Activated naive CD4-positive, alpha-beta T cell treated with Interleukin-2 at 50 U/mL for 16 hours (primary cell): ENCODE data around the gene CFAP119.

Source experiments
- DNase-seq: peaks from one replicate; pipeline ENCODE4 v3.0.0-alpha.2; 2020

The CFAP119 gene

DNA sequence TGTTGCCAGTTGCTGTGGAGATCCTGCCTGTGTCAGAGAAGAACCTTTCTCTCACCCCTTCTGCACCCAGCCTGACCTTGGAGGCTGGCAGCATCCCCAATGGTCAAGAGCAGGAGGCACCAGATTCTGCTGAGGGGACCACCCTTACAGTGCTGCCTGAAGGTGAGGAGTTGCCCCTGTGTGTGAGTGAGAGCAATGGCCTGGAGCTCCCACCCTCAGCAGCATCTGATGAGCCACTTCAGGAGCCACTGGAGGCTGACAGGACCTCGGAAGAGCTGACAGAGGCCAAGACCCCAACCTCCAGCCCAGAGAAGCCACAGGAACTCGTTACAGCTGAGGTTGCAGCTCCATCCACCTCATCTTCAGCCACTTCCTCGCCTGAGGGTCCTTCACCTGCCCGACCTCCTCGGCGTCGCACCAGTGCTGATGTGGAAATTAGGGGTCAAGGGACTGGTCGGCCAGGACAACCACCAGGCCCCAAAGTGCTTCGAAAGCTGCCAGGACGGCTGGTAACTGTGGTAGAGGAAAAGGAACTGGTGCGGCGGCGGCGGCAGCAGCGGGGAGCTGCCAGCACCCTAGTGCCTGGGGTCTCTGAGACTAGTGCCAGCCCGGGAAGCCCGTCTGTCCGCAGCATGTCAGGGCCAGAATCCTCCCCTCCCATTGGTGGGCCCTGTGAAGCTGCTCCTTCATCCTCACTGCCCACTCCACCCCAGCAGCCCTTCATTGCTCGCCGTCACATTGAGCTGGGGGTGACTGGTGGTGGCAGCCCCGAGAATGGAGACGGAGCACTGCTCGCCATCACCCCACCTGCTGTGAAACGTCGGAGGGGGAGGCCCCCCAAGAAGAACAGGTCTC lies 23.8 kb downstream of the CFAP119 start:
- DNase-seq = no peak

DNA sequence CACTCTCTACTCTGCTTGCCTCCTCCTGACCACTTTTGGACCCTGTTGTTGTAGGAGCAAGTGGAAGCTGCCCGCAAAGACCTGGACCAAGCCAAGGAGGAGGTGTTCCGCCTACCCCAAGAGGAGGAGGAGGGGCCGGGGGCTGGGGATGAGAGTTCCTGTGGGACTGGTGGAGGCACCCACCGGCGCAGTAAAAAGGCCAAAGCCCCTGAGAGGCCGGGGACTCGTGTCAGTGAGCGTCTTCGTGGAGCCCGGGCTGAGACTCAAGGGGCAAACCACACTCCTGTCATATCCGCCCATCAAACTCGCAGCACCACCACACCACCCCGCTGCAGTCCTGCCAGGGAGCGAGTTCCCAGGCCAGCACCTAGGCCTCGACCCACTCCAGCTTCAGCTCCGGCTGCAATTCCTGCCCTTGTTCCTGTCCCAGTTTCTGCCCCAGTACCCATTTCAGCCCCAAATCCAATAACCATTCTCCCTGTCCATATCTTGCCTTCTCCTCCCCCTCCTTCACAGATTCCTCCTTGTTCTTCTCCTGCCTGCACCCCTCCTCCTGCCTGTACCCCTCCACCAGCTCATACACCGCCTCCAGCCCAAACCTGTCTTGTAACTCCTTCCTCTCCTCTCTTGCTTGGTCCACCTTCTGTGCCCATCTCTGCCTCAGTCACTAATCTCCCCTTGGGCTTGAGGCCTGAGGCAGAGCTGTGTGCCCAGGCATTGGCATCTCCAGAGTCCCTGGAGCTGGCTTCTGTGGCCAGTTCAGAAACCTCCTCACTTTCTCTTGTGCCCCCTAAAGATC lies 24.7 kb downstream of the CFAP119 start:
- no peak for DNase-seq

DNA sequence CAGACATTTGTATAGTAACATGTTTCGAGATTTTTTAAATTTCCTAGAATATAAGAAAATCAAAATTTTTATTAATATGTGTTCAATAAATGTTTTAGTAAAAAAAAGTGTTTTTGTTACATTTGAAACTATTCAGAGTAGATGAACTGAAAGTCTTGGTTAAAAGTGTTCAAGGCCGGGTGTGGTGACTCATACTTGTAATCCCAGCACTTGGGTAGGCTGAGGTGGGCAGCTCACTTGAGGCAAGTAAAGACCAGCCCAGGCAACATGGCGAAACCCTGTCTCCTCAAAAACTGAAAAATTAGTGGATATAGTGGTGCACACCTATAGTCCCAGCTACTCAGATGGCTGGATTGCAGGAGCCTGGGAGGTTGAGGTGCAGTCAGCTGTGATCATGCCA lies 30.5 kb downstream of the CFAP119 start:
- DNase-seq = no peak

DNA sequence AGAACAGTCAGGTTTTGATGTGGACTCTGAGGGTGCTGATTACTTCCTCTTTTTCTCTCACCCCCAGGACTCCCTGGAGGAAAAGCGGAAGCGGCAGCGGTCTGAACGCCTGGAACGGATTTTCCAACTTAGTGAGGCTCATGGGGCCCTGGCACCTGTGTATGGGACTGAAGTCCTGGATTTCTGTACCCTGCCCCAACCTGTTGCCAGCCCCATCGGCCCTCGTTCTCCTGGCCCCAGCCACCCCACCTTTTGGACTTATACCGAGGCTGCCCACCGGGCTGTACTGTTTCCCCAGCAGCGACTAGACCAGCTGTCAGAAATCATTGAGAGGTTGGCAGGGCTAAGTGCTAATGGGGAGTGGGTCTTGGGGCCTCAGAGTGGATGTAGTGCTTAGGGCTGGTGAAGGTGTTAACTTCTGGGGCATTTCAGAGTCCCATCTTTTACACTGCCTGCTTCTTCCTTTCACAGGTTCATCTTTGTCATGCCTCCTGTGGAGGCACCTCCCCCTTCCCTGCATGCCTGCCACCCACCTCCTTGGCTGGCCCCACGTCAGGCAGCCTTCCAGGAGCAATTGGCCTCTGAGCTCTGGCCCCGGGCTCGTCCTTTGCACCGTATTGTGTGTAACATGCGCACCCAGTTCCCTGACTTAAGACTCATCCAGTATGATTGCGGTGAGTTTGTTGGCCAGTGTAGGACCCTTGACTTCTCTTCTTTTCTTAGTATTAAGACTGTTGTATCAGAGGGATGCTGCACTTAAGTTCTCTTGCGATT lies 32.8 kb downstream of the CFAP119 start:
- no peak for DNase-seq

DNA sequence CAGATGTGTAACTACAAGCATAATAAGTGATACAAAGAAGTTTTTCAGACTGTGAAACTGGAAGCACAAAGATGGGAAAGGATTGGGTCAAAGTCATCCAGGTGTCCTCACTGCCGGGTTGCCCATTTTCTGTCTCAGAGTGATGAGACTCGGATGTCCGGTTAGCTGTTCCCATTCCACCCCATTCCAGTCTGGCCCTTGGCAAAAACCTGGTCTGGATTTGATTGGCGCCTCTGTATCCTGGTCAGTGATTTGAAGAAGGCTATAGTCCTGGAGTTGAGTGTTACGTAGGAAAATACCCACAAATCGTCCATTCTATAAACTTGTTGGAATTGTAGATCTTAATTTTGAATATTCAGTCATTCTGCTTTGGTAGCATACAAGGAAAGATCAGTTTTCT lies 33.5 kb downstream of the CFAP119 start:
- DNase-seq = no peak

DNA sequence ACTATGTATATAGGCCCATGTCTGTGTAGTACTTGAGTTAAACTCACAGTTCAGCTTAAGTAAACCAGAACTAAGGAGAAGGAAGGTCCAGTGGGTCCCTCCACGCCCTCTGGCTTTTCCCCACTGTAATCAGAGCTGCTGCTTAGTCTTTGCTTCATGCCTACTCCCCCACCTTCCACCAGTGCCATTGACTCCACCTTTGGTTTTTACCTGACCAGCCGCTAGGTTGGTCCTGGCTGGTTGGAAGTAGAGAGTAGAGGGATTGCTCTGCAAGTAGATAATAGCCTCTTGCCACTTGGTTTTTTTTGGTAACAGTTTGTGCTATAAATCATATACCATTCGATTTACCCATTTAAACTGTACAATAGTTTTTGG lies 36.5 kb downstream of the CFAP119 start:
- DNase-seq = no peak

DNA sequence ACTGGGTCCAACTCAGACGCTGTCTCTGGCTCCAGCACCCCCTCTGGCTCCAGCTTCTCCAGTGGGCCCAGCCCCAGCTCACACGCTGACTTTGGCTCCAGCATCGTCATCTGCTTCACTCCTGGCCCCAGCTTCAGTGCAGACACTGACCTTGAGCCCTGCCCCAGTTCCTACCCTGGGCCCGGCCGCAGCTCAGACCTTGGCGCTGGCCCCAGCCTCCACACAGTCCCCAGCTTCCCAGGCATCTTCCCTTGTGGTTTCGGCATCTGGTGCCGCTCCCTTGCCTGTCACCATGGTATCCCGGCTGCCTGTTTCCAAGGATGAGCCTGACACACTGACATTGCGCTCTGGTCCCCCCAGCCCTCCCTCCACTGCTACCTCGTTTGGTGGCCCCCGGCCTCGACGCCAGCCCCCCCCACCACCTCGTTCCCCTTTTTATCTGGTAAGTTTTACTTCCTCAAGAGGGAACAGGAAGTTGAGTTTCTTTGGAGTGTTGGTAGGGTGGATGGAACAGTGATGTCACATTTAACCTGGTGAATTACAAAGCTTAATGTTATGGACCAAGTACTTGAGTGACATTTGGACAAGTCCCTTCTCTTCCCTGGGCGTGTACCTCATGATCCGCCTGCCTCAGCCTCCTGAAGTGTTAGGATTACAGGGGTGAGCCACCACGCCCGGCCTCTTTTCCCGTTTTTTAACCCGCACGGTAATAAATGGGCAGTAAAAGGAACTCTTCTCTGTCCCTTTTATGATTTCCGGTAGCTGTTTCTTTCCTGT lies 37.0 kb downstream of the CFAP119 start:
- no peak for DNase-seq

DNA sequence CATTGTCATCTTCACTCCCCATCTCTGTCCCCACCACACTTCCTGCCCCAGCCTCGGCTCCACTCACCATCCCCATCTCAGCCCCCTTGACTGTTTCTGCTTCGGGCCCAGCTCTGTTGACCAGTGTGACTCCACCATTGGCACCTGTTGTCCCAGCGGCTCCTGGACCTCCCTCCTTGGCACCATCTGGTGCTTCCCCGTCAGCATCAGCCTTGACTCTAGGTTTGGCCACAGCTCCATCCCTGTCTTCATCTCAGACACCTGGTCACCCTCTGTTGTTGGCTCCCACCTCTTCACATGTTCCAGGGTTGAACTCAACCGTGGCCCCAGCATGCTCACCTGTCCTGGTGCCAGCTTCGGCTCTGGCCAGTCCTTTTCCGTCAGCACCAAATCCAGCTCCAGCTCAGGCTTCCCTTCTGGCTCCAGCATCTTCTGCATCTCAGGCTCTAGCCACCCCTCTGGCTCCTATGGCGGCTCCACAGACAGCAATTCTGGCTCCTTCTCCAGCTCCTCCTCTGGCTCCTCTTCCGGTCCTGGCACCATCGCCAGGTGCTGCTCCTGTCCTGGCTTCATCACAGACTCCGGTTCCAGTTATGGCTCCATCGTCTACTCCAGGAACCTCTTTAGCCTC lies 38.0 kb downstream of the CFAP119 start:
- no peak for DNase-seq

DNA sequence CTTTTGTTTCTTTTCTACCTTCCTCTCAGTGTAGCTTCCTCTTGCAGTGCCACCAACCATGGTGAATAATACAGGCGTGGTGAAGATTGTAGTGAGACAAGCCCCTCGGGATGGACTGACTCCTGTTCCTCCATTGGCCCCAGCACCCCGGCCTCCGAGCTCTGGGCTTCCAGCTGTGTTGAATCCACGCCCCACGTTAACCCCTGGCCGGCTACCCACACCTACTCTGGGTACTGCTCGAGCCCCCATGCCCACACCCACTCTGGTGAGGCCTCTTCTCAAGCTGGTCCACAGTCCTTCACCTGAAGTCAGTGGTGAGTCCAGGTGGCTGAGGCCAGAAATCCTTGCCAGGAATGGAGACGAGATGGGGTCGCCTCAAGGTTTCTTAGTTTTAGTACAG lies 38.9 kb downstream of the CFAP119 start:
- no peak for DNase-seq

DNA sequence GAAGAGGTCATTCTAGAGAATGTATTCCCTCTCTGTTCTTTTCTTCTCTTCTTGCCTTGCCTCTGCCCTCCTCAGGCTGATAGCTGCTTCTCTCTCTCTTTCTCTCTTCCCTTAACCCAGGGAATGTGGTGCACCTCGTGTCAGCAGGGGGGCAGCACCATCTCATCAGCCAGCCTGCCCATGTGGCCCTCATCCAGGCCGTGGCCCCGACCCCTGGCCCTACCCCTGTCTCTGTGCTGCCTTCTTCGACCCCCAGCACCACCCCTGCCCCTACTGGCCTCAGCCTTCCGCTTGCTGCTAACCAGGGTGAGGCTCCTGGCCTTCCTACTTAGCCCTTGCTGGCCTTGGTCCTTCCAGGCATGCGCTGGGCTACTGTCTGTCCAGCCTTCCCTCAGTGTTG lies 39.4 kb downstream of the CFAP119 start:
- no peak for DNase-seq

DNA sequence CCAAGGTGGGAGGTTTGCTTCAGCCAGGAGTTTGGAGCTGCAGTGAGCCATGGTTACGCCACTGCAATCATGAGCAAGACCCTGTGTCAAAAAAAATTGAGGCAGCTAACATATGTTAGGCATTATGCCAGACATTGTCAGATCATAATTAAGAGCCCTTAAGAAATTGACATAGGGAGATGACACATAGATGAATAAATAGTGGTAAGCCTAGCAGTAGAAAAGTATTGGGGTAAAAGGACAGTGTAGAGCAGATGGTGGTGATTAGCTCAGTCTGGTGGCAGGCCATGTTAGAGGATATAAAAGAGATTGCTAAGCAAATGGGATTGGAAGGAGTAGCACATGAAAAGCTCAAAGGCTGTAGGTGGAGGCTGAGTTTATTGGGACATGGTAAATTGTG lies 40.3 kb downstream of the CFAP119 start:
- DNase-seq = no peak

DNA sequence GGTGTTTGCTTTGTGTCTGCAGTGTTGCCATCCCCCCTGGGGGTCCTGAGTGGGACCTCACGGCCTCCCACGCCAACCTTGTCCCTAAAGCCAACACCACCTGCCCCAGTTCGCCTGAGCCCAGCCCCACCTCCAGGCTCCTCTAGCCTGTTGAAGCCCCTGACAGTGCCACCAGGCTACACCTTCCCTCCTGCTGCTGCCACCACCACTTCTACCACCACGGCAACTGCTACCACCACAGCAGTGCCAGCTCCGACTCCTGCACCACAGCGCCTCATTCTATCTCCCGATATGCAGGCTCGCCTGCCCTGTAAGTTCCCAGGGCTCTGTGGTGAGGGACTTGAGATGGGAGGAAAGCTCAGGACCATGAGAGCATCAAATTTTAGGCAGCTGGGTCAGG lies 40.7 kb downstream of the CFAP119 start:
- DNase-seq = no peak

DNA sequence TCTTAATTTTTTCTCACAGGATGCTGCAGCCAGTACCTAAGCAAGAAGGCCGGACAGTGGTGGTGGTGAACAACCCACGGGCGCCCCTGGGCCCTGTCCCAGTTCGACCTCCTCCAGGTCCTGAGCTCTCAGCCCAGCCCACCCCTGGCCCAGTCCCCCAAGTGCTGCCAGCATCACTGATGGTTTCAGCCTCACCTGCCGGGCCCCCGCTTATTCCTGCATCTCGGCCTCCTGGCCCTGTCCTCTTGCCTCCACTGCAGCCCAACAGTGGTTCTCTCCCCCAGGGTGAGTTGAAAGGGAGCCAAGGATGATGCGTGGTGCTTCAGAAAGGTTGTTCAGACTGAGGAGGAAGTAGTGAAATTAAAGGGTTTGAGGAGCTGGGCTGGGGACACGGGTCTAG lies 41.2 kb downstream of the CFAP119 start:
- no peak for DNase-seq

DNA sequence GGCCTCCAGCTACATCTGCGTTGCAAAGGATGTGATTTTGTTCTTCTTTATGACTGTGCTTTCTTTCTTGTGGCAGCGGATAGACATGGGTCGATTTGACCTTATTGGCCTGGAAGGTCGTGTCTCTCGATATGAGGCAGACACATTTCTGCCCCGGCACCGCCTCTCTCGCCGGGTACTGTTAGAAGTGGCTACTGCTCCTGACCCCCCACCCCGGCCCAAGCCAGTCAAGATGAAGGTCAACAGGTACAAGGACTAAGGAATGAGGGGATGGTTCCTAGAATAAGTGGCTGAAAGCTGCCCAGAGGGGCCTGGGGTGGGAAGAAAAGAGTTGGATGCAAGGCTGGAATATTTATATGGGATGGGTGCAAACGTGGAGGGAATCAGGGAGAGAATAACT lies 41.8 kb downstream of the CFAP119 start:
- DNase-seq = no peak

DNA sequence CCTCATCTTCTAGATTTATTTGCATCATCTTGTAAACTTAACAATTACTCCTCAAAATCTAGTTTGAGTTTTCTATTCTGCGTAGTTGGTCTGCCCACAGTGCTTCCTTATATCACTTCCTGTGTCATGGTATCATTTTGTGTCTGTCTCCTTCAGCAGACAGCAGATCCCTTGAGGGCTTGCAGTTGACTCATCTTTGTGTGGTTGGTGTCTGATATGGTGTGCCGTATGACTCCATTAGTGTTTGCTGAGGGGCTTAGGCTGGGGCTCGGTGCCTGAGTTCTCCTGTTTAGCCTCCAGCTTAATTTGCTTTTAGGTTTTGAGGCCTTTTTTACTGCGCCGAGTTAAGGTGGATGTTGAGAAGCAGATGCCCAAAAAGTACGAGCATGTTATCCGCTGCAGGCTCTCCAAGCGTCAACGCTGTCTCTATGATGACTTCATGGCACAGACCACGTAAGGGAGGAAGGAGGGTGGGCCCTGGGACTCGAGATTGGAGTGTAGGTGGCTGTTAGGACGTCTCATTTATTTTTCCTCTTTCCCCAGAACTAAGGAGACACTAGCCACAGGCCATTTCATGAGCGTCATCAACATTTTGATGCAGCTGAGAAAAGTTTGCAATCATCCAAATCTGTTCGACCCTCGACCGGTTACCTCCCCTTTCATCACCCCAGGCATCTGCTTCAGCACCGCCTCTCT lies 46.0 kb downstream of the CFAP119 start:
- DNase-seq = peak; percentile 45

DNA sequence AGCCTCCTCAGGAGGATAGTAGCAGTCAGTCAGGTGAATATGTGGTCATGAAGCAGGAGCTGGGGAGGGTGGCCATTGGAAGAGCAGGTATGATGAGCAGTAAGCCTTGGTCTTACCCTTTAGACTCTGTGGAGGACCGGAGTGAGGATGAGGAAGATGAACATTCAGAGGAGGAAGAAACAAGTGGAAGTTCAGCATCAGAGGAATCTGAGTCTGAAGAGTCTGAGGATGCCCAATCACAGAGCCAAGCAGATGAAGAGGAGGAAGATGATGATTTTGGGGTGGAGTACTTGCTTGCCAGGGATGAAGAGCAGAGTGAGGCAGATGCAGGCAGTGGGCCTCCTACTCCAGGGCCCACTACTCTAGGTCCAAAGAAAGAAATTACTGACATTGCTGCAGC lies 50.1 kb downstream of the CFAP119 start:
- no peak for DNase-seq

DNA sequence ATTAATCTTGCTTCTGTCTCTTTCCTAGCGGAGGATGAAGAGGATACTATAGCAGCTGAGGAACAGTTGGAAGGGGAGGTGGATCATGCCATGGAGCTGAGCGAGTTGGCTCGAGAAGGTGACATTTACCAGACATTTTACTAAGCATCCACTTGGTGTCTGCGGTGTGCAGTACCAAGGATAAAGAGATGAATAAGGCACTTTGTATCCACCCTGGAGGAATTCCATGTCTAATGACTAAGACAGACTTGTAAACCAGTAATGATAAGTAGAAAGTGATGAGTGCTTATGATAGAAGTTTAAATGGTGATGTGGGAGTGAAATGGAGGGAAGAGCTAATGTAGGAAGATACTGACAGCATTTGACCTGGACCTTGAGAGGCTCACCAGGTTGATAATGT lies 50.9 kb downstream of the CFAP119 start:
- DNase-seq = no peak
